Measurements from ENCODE around the gene PBOV1. TPM values are rescaled to one million over a fixed set of nuclear protein-coding genes. Genes with fewer than 3 reads are reported as not detected.

The PBOV1 gene
- total and polyA plus RNA-seq, 8 donors, result not detected

DNA sequence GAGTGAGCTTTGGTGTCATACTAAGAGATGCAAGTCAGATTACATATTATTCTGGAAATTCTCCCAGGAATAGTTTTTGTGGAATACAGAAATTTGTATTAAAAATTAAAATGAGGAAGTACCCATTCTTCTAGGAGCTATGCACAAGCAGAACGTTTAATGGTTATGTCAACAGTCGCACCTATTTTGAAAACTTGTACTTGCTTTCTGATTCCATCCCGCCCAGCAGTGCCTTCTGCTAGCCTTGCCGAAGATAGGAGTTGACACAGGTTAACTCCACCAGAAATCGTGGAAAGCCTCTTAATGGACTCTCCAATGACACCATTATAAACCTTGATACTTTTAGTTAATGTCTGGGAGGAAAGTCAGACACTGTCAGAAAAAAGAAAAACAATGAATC, 6.7 kb downstream of the PBOV1 start:
- peaks cover 0 to 9% (median 0%) of the 10 kb centered on the region in 4 donors for H3K36me3 ChIP-seq
- H3K4me3 ChIP-seq, result no peak overlapping the region
- H3K27ac ChIP-seq, result peak overlapping the region in 2 of 5 donors; percentile 35 to 38
- H3K9me3 ChIP-seq, result no peaks in the 10 kb centered on the region
- WGBS, 5 donors, result 20 to 46% (median 42%) methylated on average over 5 of the region's 5 CpGs
- TF ChIP-seq POLR2A (IDR thresholded peaks at IDR 0.05) (no peak), EP300 (IDR thresholded peaks at IDR 0.05) (no peak), POLR2AphosphoS5 (IDR thresholded peaks at IDR 0.05) (no peak)
- TF ChIP-seq, protein P1, sequence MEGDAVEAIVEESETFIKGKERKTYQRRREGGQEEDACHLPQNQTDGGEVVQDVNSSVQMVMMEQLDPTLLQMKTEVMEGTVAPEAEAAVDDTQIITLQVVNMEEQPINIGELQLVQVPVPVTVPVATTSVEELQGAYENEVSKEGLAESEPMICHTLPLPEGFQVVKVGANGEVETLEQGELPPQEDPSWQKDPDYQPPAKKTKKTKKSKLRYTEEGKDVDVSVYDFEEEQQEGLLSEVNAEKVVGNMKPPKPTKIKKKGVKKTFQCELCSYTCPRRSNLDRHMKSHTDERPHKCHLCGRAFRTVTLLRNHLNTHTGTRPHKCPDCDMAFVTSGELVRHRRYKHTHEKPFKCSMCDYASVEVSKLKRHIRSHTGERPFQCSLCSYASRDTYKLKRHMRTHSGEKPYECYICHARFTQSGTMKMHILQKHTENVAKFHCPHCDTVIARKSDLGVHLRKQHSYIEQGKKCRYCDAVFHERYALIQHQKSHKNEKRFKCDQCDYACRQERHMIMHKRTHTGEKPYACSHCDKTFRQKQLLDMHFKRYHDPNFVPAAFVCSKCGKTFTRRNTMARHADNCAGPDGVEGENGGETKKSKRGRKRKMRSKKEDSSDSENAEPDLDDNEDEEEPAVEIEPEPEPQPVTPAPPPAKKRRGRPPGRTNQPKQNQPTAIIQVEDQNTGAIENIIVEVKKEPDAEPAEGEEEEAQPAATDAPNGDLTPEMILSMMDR (IDR thresholded peaks at IDR 0.05), result no peak
- H3K27me3 ChIP-seq, result no peaks in the 10 kb centered on the region
- H3K4me1 ChIP-seq, result peaks cover 0 to 21% (median 3%) of the 10 kb centered on the region in 4 donors
- no peak for DNase-seq
- intact Hi-C loops (cut with DNase I; ENCODE audit: low total_unique reads), result no loop called here

DNA sequence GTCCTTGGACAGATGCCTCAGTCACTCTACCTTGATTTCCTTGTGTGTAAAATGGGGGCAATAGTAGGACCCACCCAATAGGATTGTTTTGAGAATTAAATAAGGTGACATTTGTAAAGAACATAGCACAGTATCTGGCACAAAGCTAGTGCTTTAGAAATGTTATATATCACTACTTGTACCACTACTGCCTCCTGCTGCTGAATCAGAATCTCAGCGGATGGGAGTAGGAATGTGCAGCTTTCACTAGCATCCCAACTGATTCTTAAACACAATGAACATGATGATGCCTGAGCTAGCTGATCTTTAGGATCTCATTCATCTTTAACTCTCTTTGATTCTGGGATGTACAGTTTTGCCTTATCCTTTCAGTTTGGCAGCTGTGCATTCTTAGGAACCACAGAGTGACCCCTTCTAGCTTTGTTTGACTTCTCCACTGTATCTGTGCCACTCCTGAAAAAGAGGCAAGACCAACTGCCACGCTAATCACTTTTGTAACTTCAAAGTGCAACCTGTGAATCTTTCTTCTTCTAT, 7.2 kb downstream of the PBOV1 start:
- peak overlapping the region in 3 of 5 donors; percentile 35 to 45 (median 38) for H3K27ac ChIP-seq
- no peak overlapping the region for H3K4me3 ChIP-seq

GRCh38 chr6:138206862-138207261, 11.4 kb downstream of the PBOV1 start:
- intact Hi-C loops (cut with DNase I; ENCODE audit: low total_unique reads), result no loop called here

More for the DNA sequence above, 7.2 kb downstream of the PBOV1 start:
- H3K9me3 ChIP-seq, result no peaks in the 10 kb centered on the region
- TF ChIP-seq POLR2A (IDR thresholded peaks at IDR 0.05) (no peak), EP300 (IDR thresholded peaks at IDR 0.05) (no peak), POLR2AphosphoS5 (IDR thresholded peaks at IDR 0.05) (no peak)
- TF ChIP-seq, protein P1 (IDR thresholded peaks at IDR 0.05), result no peak
- peaks cover 0 to 21% (median 3%) of the 10 kb centered on the region in 4 donors for H3K4me1 ChIP-seq
- H3K27me3 ChIP-seq, result no peaks in the 10 kb centered on the region
- DNase-seq, result no peak
- 46 to 71% (median 57%) methylated on average over 2 of the region's 2 CpGs for WGBS, 5 donors
- intact Hi-C loops (cut with DNase I; ENCODE audit: low total_unique reads), result no loop called here
- H3K36me3 ChIP-seq, result peaks cover 0 to 9% (median 0%) of the 10 kb centered on the region in 4 donors

DNA sequence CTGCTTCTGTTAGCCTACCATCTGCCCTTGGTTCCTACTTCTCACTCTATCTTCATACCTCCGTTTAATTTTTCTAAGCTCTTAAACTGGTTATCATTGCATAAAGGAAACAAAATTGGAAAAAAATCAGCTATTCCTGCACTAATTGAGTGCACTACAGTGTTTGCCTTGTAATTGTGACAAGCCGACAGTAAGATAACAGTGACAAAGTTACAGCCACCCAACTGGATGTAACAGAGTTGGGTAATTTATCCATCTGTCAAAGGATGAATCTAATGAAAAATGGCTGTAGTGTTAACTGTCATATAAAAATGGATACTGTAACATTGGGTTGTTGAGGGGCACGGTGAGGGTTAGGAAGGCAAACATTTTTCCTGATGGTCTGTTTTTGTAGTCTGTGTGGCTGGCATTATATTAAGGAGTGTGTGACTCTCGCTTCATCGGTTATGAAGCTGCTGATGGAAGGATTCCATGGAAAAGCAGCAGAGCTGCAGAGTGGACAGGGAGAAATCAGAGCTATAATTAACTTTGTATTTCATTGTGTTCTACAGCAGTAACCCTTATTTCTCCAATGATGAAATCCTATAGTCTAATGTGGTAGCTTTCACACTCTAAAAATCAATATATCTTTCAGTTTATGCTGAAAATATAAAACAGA, 12.7 kb downstream of the PBOV1 start:
- WGBS, 5 donors, result 62 to 69% (median 63%) methylated on average over 5 of the region's 5 CpGs
- intact Hi-C loops (cut with DNase I; ENCODE audit: low total_unique reads), result no loop called here

More at GRCh38 chr6:138206862-138207261, 11.4 kb downstream of the PBOV1 start:
- peaks cover 0 to 9% (median 0%) of the 10 kb centered on the region in 4 donors for H3K36me3 ChIP-seq
- no peak for DNase-seq
- H3K4me1 ChIP-seq, result peaks cover 0 to 14% (median 8%) of the 10 kb centered on the region in 4 donors
- TF ChIP-seq, protein P1 (IDR thresholded peaks at IDR 0.05), result no peak
- H3K4me3 ChIP-seq, result no peak overlapping the region
- H3K9me3 ChIP-seq, result no peaks in the 10 kb centered on the region
- H3K27me3 ChIP-seq, result no peaks in the 10 kb centered on the region
- H3K27ac ChIP-seq, result no peak overlapping the region

More for the DNA sequence above, 12.7 kb downstream of the PBOV1 start:
- H3K4me3 ChIP-seq, result no peak overlapping the region
- no peaks in the 10 kb centered on the region for H3K9me3 ChIP-seq
- TF ChIP-seq, protein P1 (IDR thresholded peaks at IDR 0.05), result no peak
- TF ChIP-seq POLR2AphosphoS5 (IDR thresholded peaks at IDR 0.05) (no peak), EP300 (IDR thresholded peaks at IDR 0.05) (no peak), POLR2A (IDR thresholded peaks at IDR 0.05) (no peak)
- H3K36me3 ChIP-seq, result peaks cover 0 to 9% (median 0%) of the 10 kb centered on the region in 4 donors
- H3K27me3 ChIP-seq, result no peaks in the 10 kb centered on the region
- H3K27ac ChIP-seq, result no peak overlapping the region
- H3K4me1 ChIP-seq, result peaks cover 0 to 8% (median 2%) of the 10 kb centered on the region in 4 donors
- DNase-seq, result no peak

Measured in stomach (tissue), 9 donors.